HL-60/S4 treated with phorbol 12-myristate 13-acetate at 8.2 ng/mL for 4 days and 3 days (cell line): ENCODE measurements around the gene CASP8AP2.
"Not testable (repeated sequence)": the region's sequence is repeated elsewhere in the genome, so short reads cannot be mapped to it uniquely, and the experiment has no call there.

ENCODE experiments used
- in situ Hi-C: fragments of 300-500 bp; cut with MboI; formaldehyde crosslinking; loops from 2 replicates; pipeline ENCODE4 v1.15.0; 2022; ENCODE audit warnings: low sequenced_read_pairs

Gene CASP8AP2

GRCh38 chr6:89829472-89830169 is at the start of gene CASP8AP2:
Gene CASP8AP2 (plus strand): TSS chr6:89829880.
- in situ Hi-C loops = no loop called here

- in situ Hi-C loops = no loop called here
Measured at GRCh38 chr6:89781070-89782034, 48.3 kb upstream of the CASP8AP2 start.

- in situ Hi-C loops = no loop called here
Measured at GRCh38 chr6:89782222-89782621, 47.5 kb upstream of the CASP8AP2 start.

- in situ Hi-C loops = not testable (repeated sequence)
Measured at GRCh38 chr6:89783293-89783692, 46.4 kb upstream of the CASP8AP2 start.

GRCh38 chr6:89784838-89785237 is 44.8 kb upstream of the CASP8AP2 start:
- in situ Hi-C loops = no loop called here

- in situ Hi-C loops = no loop called here
Measured at GRCh38 chr6:89786970-89787369, 42.7 kb upstream of the CASP8AP2 start.

- in situ Hi-C loops = no loop called here
Measured at GRCh38 chr6:89787660-89788328, 41.9 kb upstream of the CASP8AP2 start.

- in situ Hi-C loops = no loop called here
Measured at GRCh38 chr6:89789980-89790379, 39.7 kb upstream of the CASP8AP2 start.

GRCh38 chr6:89790403-89790802 is 39.3 kb upstream of the CASP8AP2 start:
- in situ Hi-C loops = no loop called here

GRCh38 chr6:89792881-89793280 is 36.8 kb upstream of the CASP8AP2 start:
- in situ Hi-C loops = no loop called here

- in situ Hi-C loops = no loop called here
Measured at GRCh38 chr6:89793586-89793985, 36.1 kb upstream of the CASP8AP2 start.

- in situ Hi-C loops = no loop called here
Measured at GRCh38 chr6:89794324-89794723, 35.4 kb upstream of the CASP8AP2 start.

GRCh38 chr6:89797317-89797716 is 32.4 kb upstream of the CASP8AP2 start:
- in situ Hi-C loops = no loop called here

GRCh38 chr6:89799096-89799495 is 30.6 kb upstream of the CASP8AP2 start:
- in situ Hi-C loops = no loop called here

- in situ Hi-C loops = no loop called here
Measured at GRCh38 chr6:89799756-89800155, 29.9 kb upstream of the CASP8AP2 start.

- in situ Hi-C loops = no loop called here
Measured at GRCh38 chr6:89803271-89803670, 26.4 kb upstream of the CASP8AP2 start.

- in situ Hi-C loops = no loop called here
Measured at GRCh38 chr6:89805814-89806371, 23.8 kb upstream of the CASP8AP2 start.

- in situ Hi-C loops = no loop called here
Measured at GRCh38 chr6:89807581-89807980, 22.1 kb upstream of the CASP8AP2 start.

- in situ Hi-C loops = not testable (repeated sequence)
Measured at GRCh38 chr6:89813422-89813821, 16.3 kb upstream of the CASP8AP2 start.

GRCh38 chr6:89817481-89817880 is 12.2 kb upstream of the CASP8AP2 start:
- in situ Hi-C loops = no loop called here

- in situ Hi-C loops = no loop called here
Measured at GRCh38 chr6:89818977-89819335, 10.7 kb upstream of the CASP8AP2 start.
